B cell (primary cell): ENCODE results near the gene BRWD1.

Experiments
- CTCF ChIP-seq: fragments of 200-600 bp; IDR thresholded peaks from one replicate; pipeline ENCODE4 v1.8.0; 2022; ENCODE audit warnings: antibody characterized with exemption, mild to moderate bottlenecking
- EZH2 ChIP-seq: IDR thresholded peaks from 2 replicates; pipeline ENCODE4 v1.6.1; 2012; ENCODE audit warnings: borderline replicate concordance, low read depth, mild to moderate bottlenecking, moderate library complexity, low read length; ENCODE audit not compliant: insufficient read depth, poor library complexity, severe bottlenecking

- TF ChIP-seq CTCF (no peak), EZH2 (no peak)
Measured at GRCh38 chr21:39149882-39150281, 163.6 kb downstream of the BRWD1 start.
